TTC549 (cell line): ENCODE data around the gene LBP.
A peak's percentile ranks its signal among the peaks of the same experiment; 100 is the strongest.
"Not testable (repeated sequence)": the region's sequence is repeated elsewhere in the genome, so short reads cannot be mapped to it uniquely, and the experiment has no call there.

ENCODE experiments used
- FAIRE-seq: peaks from 2 replicates; lab custom pipeline; 2012; peaks lifted over from hg19 to GRCh38; lab: Jason Lieb, UNC

LBP gene

DNA sequence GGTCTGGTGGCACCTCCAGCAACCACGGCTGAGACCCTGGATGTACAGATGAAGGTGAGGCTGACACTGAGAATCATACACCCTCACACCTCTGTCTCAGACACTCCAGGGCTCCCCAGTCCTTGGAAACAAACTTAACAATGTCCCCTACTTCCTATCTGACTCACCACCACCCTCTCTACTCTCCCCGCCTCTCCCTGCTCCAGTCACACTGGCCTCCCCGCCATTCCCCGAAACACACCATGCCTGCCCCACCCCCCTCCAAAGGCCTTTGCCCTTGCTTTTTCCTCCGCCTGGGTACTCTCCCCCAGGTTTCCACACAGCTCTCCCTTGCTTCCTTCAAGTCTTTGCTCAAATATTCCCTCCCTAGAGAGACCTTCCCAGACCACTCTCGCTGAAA, 26.1 kb upstream of the LBP start:
- FAIRE-seq = no peak

GRCh38 chr20:38321959-38322598, 24.2 kb upstream of the LBP start:
- FAIRE-seq = peak; percentile 90

GRCh38 chr20:38324159-38324558, 22.1 kb upstream of the LBP start:
- FAIRE-seq = no peak

DNA sequence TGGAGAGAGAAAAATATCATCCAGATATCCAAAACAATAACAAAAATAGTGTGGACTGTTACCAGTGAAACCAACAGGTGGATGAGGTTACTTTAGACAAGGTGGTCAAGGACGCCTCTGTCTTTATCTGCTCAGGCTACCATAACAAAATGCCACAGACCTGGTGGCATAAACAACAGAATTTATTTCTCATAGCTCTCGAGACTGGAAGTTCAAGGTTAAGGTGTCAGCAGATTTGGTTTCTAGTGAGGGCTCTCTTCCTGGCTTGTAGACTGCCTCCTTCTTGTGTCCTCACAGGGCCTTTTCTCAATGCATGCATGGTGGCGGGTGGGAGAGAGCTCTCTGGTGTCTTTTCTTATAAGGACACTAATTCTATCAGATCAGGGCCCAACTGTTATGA, 21.1 kb upstream of the LBP start:
- no peak for FAIRE-seq

DNA sequence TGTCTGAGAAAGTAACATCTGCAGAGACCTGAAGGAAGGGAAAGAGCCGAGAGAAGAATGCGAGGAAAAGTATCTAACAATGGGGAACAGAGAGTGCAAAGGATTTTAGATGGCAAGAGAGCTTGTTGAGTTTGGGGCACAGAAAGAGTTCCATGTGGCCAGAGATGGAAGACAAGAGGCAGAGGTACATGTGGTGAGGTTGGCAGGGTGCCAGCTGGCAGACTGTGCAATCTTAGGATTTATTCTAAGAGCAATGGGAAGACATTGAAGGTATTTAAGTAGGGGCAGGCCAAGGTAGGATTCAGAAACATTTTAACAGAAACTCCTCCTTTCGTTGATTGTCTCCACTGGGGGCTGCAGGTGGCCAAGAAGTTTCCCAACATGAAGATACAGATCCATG, 20.4 kb upstream of the LBP start:
- FAIRE-seq = no peak

GRCh38 chr20:38326309-38326708, 20.0 kb upstream of the LBP start:
- no peak for FAIRE-seq

- no peak for FAIRE-seq
Measured at GRCh38 chr20:38330638-38331037, 15.6 kb upstream of the LBP start.

DNA sequence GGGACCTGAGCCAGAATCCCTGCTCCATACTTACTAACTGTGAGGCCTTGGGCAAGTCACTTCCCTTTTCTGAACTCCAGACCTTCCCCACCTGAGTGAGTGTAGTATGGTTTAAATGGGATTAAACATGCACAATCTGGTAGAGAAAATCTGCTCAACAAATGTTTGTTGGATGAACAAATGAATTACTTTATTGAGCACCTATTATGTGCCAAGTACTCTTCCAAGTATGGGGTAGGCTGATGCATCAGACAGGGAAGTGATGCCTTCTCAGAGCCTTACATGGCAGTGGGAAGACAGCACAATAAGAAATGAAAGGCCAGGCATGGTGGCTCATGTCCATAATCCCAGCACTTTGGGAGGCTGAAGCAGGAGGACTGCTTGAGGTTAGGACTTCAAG, 15.0 kb upstream of the LBP start:
- FAIRE-seq = no peak

- FAIRE-seq = no peak
Measured at GRCh38 chr20:38331814-38332213, 14.5 kb upstream of the LBP start.

- no peak for FAIRE-seq
Measured at GRCh38 chr20:38334016-38334415, 12.3 kb upstream of the LBP start.

- no peak for FAIRE-seq
Measured at GRCh38 chr20:38336726-38337125, 9.6 kb upstream of the LBP start.

DNA sequence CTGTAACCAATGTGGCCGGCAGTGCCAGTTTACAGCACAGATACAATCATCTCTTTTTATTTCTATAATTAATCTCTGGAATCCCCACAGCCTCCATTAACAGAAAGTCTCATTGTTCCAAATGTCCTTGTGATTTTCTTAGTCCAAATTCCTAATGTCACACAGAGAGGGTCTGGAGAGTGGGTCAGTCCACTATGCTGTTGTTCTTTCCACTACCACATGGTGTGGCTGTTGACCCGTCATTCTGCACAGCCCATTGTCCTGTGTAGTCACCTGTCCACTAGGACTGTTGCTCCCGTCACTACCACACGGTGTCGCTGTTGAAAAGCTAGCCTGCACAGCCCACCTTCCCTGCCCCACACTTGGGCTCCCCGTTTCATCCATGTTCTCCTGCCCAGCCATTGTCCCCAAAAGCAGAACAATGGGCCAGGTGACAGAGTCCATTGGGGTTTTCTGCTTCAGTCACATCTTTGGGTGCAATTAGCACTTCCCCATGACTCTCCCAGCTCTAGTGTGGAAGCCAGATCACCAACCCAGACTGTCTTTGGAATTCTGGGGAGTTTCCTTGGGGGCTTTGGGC, 8.6 kb upstream of the LBP start:
- FAIRE-seq = no peak

- no peak for FAIRE-seq
Measured at GRCh38 chr20:38338849-38339520, 7.3 kb upstream of the LBP start.

GRCh38 chr20:38339521-38339896, 6.8 kb upstream of the LBP start:
- not testable (repeated sequence) for FAIRE-seq

- no peak for FAIRE-seq
Measured at GRCh38 chr20:38339997-38340396, 6.3 kb upstream of the LBP start.

DNA sequence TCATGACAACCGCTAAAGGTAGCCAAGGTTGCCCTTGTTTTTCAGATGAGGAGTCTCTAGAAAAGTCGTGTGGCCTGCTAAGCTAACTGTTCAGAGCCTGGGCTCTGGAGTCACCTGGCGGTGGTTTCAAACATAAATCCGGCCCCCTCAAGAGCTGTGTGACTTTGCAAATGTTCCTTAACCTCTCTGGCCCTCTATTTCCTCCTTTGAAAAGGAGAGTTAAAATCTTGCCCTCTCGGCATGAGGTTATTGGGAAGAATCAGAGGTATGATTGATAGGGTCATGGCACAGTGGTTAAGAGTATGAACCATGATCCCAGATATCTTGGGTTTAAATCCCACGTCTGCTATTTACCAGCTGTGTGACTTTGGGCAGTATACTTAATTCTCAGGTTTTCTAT, 5.6 kb upstream of the LBP start:
- FAIRE-seq = no peak

DNA sequence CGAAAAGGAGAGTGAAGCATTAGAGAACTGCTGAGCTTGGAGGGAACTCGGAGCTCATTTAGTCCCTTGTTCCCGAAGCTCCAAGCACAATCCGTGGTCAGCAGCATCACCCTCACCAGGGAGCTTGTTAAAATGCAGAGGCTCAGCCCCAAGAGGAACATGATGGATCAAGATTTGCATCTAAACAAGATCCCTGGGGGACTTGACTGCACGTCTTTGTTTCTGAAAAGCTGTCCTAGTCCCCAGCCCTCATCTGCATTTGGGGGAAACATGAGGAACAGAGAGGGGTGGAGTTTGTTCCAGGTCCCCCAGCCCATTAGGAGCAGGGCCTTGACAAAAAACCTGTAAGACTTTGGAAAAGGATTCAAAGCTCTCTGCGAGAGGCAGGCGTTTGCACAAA, 4.1 kb upstream of the LBP start:
- no peak for FAIRE-seq

DNA sequence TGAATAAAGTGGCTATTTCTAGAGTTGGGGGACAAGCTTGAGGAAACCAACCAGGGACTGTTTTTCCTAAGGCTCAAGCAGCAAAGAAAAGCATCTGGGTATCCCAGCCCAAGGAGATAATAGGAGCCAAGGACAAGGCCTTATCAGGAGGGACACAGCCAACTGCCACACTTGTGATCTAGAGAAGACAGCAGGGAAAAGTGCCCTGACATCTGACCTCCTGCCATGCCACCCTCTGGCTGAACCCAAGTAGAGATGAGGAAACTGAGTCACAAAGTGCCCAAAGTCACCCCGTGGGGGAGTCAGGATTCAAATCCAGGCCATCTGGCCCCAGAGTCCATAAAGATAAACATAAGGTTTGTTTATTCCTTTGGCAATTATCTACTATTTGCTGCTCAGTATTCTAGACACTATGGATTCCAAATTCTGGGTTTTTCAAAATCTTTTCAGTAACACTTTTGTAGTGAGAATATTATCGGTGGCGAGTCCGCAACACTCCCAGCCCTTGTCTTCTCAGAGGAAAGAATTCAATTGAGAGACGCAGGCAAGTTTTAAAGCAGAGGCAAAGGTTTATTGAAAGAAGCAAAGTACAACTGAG, 3.5 kb upstream of the LBP start:
- no peak for FAIRE-seq

GRCh38 chr20:38343311-38344106, 2.8 kb upstream of the LBP start:
- no peak for FAIRE-seq

DNA sequence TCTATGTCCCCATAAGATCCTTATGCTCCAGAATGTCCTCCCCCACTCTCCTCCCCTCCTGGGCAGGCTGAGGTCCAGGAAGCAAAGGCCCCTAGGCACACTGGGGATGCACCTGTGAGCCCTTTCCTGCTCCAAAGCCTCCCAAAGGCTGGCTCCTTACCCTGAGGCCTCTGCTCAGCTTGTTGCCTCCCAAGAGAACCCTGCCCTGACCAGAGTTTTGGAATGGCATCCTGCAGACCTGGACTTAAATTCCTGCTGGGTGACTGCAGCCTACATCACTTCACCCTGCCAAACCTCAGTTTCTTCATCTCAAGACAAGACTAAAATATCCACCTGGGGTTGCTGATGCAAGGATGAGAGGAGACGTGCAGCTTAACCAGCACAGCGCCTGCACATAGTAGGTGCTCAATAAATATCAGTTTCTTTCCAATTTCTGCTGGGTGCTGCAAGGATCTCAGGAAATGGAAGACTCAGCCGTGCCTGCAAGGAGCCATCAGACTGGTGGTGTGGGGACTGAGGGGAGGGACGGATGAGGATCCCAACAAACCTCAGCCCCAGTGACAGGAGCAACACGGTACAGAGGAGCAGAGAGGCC, 2.1 kb upstream of the LBP start:
- no peak for FAIRE-seq

- FAIRE-seq = no peak
Measured at GRCh38 chr20:38345643-38346042, 639 bp upstream of the LBP start.

- no peak for FAIRE-seq
Measured at GRCh38 chr20:38346741-38347140, 459 bp downstream of the LBP start.
